GM12873 (cell line): Measurements from ENCODE around the gene NPAS3.

ENCODE experiments used
- CTCF ChIP-seq: IDR thresholded peaks from 2 replicates; pipeline ENCODE4 v1.5.1; 2012; ENCODE audit warnings: low read depth, mild to moderate bottlenecking, moderate library complexity, low read length, control low read depth; ENCODE audit not compliant: insufficient read depth; ENCODE audit errors: missing control alignments

NPAS3 gene

GRCh38 chr14:32978691-32979255 is 40.1 kb downstream of the NPAS3 start:
- TF ChIP-seq CTCF, result no peak

- no peak for TF ChIP-seq CTCF
Observed at GRCh38 chr14:32980178-32980901, 41.7 kb downstream of the NPAS3 start.

- no peak for TF ChIP-seq CTCF
Observed at GRCh38 chr14:32980902-32981501, 42.3 kb downstream of the NPAS3 start.

GRCh38 chr14:32984241-32984930 is 45.7 kb downstream of the NPAS3 start:
- no peak for TF ChIP-seq CTCF

- TF ChIP-seq CTCF, result no peak
Observed at GRCh38 chr14:32985866-32986265, 47.2 kb downstream of the NPAS3 start.

- no peak for TF ChIP-seq CTCF
Observed at GRCh38 chr14:32986791-32987540, 48.3 kb downstream of the NPAS3 start.
